Inflammatory macrophage treated with lipopolysaccharide for 1 hour (primary cell): Measurements from ENCODE around the gene PTGES3.
"Not testable (repeated sequence)": the region's sequence is repeated elsewhere in the genome, so short reads cannot be mapped to it uniquely, and the experiment has no call there.

ENCODE experiments used
- DNase-seq, 2 donors: peaks; one replicate each; pipeline ENCODE4 v3.0.0-alpha.2; 2020 to 2022

PTGES3 gene

GRCh38 chr12:56648023-56648422, 40.1 kb downstream of the PTGES3 start:
- DNase-seq, result not testable (repeated sequence)

DNA sequence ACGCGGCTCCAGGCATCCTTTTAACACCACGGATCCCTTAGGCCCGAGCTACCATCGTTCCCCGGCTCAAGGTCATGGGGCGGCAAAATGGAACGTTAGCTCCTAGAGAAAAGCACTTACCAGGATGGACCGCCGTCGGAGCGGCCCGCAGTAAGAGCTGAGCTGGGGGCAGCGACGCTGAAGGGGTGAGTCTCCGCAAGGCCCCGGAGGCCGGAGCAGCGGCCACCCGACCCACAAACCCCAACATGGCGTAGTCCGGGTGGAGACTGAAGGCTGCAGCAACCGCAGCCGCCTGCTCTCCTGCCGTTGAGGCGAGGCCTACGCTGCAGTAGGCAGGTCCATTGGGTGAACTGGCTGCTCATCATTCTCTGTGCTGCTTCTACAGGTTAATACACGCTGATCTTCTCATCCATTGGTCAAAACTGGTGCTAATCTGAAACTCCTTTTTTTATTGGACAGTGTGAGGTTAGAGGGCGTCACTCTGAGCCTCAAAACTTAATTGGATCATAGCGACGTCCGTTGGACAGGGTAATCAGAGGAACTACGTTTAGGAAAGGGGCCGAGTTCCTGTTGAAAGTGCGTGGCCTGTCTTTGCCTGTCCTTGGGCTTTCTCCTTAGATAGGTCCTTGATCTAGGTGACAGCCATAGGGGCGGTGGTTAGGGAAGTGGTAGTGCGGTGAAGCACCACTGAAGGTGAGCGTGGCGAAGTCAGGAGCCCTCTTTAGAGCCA, 42.2 kb downstream of the PTGES3 start, which contains the start of gene ATP5F1B:
ATP5F1B (minus strand) TSS at position 268 of the 730 bp plus-strand sequence; CDS start at position 247, 21 bp downstream.
- peak; percentile 99 to 100 for DNase-seq

- DNase-seq, result no peak
Measured at GRCh38 chr12:56645201-56645716, 42.8 kb downstream of the PTGES3 start.

DNA sequence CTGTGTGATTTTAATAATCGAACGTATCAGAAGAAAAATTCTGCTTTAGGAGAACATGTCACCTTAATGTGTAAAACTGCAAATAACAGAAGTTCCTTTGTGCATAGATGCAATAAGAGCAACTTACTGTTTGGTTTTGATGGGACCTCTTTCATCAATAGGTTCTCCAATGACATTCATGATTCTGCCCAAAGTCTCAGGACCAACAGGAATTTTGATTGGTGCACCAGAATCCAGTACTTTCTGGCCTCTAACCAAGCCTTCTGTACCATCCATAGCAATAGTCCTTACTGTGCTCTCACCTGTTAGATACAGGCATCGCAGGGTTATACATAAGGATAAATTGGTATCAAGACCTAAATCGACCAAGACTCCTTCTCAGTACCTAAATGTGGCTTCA, 43.4 kb downstream of the PTGES3 start:
- DNase-seq, result no peak

DNA sequence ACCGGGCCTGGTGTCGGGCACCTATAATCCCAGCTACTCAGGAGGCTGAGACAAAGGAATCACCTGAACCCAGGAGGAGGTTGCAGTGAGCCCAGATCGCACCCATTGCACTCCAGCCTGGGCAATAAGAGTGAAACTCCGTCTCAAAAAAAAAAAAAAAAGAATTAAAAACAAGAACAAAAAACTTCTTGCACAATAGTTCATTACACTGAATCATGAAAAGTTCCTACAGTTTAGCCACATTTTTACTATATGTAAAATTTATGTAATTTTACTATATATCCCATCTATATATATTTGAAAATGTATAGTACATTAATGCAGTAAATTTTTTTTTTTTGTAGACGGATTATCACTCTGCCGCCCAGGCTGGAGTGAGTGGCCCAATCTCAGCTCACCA, 46.9 kb downstream of the PTGES3 start:
- DNase-seq, result no peak

DNA sequence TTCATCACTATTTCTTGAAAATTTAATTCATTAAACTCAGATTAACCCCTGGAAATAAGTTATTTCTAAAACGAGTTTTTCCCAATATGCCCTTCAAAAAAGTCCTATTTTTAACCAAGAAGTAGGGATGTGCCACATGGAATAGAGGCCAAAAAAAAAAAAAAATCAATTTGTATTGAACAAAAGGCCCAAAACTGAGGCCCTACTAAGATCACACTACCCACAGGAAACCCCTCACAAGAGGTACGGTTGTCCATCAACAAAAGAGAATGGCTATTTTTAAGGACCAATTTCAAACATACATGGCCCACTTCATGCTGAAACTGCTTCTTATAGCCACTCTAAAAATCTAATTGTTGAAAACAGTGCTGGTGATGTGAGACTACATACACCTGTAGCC, 50.5 kb downstream of the PTGES3 start:
- no peak for DNase-seq

- DNase-seq, result peak; percentile 85 to 90
Measured at GRCh38 chr12:56636675-56637540, 51.2 kb downstream of the PTGES3 start.

DNA sequence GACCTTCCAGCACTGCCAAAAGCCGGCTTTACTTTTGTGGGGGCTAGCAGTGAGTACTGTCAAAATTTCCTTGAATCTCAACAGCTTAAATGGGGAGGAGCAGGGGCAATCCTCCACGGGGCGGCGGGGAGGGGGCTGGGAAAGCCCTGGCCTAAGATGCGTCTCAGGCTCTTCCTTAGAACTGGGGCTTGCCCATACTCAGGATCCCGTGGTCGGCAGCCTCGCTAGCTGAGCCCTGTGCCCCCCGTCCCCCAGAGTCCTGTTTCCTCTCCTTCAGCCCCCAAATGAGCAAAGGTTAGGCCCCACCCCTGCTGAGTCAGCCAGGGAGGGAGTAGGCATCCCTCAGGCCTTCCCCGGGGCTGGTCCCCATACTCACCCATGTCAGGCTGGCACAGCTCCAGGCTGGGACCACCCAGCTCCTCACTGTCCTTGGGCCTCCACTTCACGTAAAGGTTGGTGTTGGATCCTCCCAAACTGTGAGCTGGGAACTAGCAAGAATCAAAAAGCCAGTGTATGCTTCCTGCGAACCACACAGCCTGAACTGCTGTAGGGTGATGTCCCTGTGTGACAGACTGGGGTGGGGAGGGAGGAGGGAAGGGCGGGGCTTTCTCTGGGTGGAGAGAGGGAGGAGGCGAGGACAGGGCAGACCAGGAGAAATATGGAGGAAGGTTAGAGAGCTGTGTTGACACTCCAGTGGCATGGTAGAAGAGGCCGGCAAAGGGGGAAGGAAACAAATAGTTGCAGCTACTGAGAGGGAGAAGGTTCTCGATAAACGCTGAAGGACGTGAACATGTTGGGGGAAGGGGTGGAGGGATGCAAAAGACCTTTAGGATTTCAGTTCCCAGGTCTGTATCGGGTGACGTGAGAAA, 52.0 kb downstream of the PTGES3 start:
- peak; percentile 81 to 87 for DNase-seq

DNA sequence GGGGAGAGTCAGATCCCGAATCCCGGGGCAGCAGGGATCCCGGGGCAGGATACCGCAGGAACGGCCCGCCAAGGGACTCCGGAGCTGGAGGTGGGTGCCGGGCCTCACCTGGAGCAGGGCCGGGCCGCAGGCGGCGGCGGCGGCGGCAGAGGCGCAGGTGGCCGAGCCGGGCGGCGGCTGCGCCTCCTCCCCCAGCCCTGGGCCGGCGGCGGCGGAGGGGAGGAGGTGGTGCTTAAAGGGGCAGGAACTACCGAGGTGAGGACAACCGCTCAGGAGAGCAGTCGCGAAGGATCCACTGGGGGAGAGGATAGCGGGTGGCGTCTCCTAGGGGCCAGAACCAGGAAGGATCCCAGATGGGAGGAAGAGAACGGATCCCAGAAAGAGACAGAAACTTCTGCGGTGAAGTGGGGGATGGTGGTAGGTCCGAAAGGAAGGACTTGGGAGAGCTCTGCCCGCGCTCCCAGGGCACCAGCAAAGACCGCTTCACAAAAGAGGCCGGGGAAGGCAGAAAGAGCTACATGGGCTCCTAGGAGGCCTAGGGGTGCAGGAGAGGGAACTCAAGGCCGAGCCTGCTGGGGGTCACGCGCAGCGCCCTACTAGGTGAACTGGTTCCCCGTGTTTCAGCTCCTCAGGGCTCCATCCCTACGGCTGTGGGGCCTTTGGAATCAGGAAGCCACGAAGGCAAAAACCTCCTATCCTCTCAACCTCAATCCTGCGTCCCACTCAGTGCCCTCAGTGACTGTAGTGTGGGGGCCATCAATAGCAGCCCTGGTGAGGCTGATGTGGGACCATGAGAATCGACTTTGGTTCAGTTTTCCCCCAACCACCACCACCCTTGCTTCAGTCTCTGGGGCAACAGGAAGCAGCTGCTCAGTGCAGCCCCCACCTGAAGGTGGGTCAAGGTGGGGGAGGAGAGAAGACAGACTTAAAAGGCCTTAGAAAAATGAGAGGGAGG, 53.0 kb downstream of the PTGES3 start:
- DNase-seq, result peak in 1 of 2 donors; percentile 27

DNA sequence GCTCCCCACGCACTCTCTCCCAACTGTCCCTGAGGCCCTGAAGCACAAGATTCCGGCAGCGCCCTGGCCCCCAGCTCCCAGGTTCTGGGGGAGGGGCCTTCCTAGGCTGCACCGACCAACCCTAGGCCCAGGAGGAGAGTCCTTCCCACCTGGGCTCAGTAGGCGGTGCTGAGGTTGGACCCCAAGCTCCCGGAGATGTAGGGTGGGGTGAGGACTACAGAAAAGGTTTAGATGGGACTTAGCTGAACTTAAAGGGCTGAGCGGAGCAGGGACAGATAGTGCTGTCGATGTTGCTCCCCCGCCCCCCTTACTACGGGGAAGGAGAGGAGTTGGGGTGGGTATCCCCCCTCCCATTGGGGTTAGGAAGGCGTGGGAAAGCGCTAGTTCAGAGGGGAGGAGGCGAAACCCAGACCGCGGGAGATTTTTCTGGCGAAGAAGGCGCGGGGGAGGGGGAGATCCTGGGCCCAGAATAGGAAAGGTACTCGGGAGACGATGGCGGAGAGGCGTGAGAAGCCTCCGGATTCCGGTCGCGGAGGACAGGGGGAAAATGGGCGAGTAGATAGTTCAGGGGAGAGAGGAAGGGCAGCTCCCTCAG, 53.7 kb downstream of the PTGES3 start:
- DNase-seq, result peak in 1 of 2 donors; percentile 50

GRCh38 chr12:56633468-56634241, 54.4 kb downstream of the PTGES3 start:
- no peak for DNase-seq

GRCh38 chr12:56632701-56633467, 55.2 kb downstream of the PTGES3 start:
- no peak for DNase-seq

- peak; percentile 66 to 76 for DNase-seq
Measured at GRCh38 chr12:56631790-56632700, 56.0 kb downstream of the PTGES3 start.

GRCh38 chr12:56630180-56630632, 57.9 kb downstream of the PTGES3 start, which contains the start of gene BAZ2A:
TSS of gene BAZ2A (minus strand) at chr12:56630326. CDS start at chr12:56617530, 12,796 bp downstream.
- DNase-seq, result peak; percentile 73 to 83

GRCh38 chr12:56629459-56630179, 58.5 kb downstream of the PTGES3 start:
- DNase-seq, result peak; percentile 29 to 72

- DNase-seq, result peak; percentile 66 to 80
Measured at GRCh38 chr12:56628671-56629458, 59.2 kb downstream of the PTGES3 start.
